A673 (cell line): Measurements from ENCODE around the gene DCK. TPM values are rescaled to one million over a fixed set of nuclear protein-coding genes. Genes with fewer than 3 reads are reported as not detected.

Experiments
- BruUV-seq: library from RNA; stranded (reverse); fragments of 400-500 nt; replicated peaks from 2 replicates; lab custom pipeline; 2021; lab: Mats Ljungman, UMichigan
- CTCF ChIA-PET: fragments of 300-600 bp; sonication (Branson Sonifier 250); formaldehyde crosslinking; loops from one replicate; lab custom pipeline; 2022; ENCODE audit warnings: antibody characterized with exemption; lab: Charles Lee
- POLR2A ChIA-PET: fragments of 300-600 bp; sonication (Branson Sonifier 250); formaldehyde crosslinking; loops from one replicate; lab custom pipeline; 2022; ENCODE audit warnings: antibody characterized with exemption; ENCODE audit not compliant: low non-redundant PET; lab: Charles Lee
- DNase-seq: peaks from one replicate; pipeline ENCODE4 v3.0.0-alpha.2; 2015; ENCODE audit warnings: low spot score
- H3K27ac ChIP-seq: fragments of 200-600 bp; sonication (generic); 2 replicates; pipeline ENCODE4 v1.5.1; 2016; ENCODE audit warnings: mixed run types, low read depth, mild to moderate bottlenecking, mixed read lengths, antibody characterized with exemption, low read length; ENCODE audit not compliant: poor library complexity, severe bottlenecking
- H3K27me3 ChIP-seq: fragments of 200-600 bp; sonication (generic); replicated peaks from 2 replicates; pipeline ENCODE4 v1.6.1; 2017; ENCODE audit warnings: mixed run types, low read depth, mild to moderate bottlenecking, mixed read lengths, antibody characterized with exemption, low read length; ENCODE audit not compliant: insufficient read depth, poor library complexity
- H3K36me3 ChIP-seq: fragments of 200-600 bp; sonication (generic); 2 replicates; pipeline ENCODE4 v1.6.1; 2016; ENCODE audit warnings: mixed run types, mild to moderate bottlenecking, mixed read lengths, antibody characterized with exemption, low read length; ENCODE audit not compliant: insufficient read depth, poor library complexity, severe bottlenecking
- H3K4me1 ChIP-seq: fragments of 200-600 bp; sonication (generic); 2 replicates; pipeline ENCODE4 v1.6.1; 2017; ENCODE audit warnings: mixed run types, mild to moderate bottlenecking, mixed read lengths, antibody characterized with exemption, low read length; ENCODE audit not compliant: insufficient read depth, poor library complexity, severe bottlenecking
- H3K4me3 ChIP-seq: fragments of 200-600 bp; sonication (generic); 2 replicates; pipeline ENCODE4 v1.5.1; 2016; ENCODE audit warnings: low read depth, mixed run types, mild to moderate bottlenecking, mixed read lengths, low read length; ENCODE audit not compliant: poor library complexity, severe bottlenecking
- H3K9me3 ChIP-seq: fragments of 200-600 bp; sonication (generic); 2 replicates; pipeline ENCODE4 v1.6.1; 2016; ENCODE audit warnings: mixed run types, low read depth, mild to moderate bottlenecking, mixed read lengths, antibody characterized with exemption, low read length; ENCODE audit not compliant: poor library complexity, severe bottlenecking
- CTCF ChIP-seq: fragments of 300-800, 200-600 bp; sonication (generic); conservative IDR thresholded peaks from 2 replicates; pipeline ENCODE4 v1.5.1; 2017; ENCODE audit warnings: low read depth, mild to moderate bottlenecking, antibody characterized with exemption, low read length, moderate library complexity, mixed read lengths
- EZH2 ChIP-seq: fragments of 200-600 bp; sonication (generic); IDR thresholded peaks from 2 replicates; pipeline ENCODE4 v1.6.1; 2017; ENCODE audit warnings: borderline replicate concordance, low read depth, mild to moderate bottlenecking, mixed read lengths, antibody characterized with exemption, low read length; ENCODE audit not compliant: poor library complexity, severe bottlenecking
- intact Hi-C: fragments of 100-400 bp; cut with micrococcal nuclease; formaldehyde crosslinking; loops from one replicate; pipeline ENCODE4 v1.10.0; 2022; ENCODE audit not compliant: unreplicated experiment
- total RNA-seq: library from RNA; stranded (reverse); gene quantifications from 2 replicates; pipeline ENCODE4 v1.2.3, GENCODE V29; 2021

DCK gene
- total RNA-seq, 1 experiment from 2014 or later: 18.4 TPM

- no TSS peak for BruUV-seq
- Histone ChIP-seq H3K27ac (no peak overlapping the region), H3K4me1 (no peaks in the 10 kb centered on the region), H3K27me3 (no peaks in the 10 kb centered on the region), H3K9me3 (no peaks in the 10 kb centered on the region), H3K4me3 (no peak overlapping the region), H3K36me3 (no peaks in the 10 kb centered on the region)
- TF ChIP-seq EZH2 (no peak), CTCF (no peak)
- intact Hi-C loops: no loop called here
- peak; percentile 4 for DNase-seq
- POLR2A ChIA-PET: no interaction called here
- CTCF ChIA-PET: no interaction called here
Observed at GRCh38 chr4:71074452-71075299, 81.2 kb downstream of the DCK start.

Other genes starting within 250 kb of the DCK start
- gene GRSF1, start 153.8 kb upstream of the DCK start, total RNA-seq: 58.5 and 63.2 TPM in 2 replicates
- gene MOB1B, start 91.3 kb upstream of the DCK start, total RNA-seq: 17.5 and 21.0 TPM in 2 replicates